ENCODE data around the gene EXOC6. TPM values are rescaled to one million over a fixed set of nuclear protein-coding genes. Genes with fewer than 3 reads are reported as not detected.

EXOC6 gene
- polyA plus RNA-seq, 1 donor from 2014 or later, result 26.3 TPM

GRCh38 chr10:93063144-93063976 is 215.0 kb downstream of the EXOC6 start:
- Histone ChIP-seq H3K9me3 (ENCODE audit: low read length) (peaks cover 29% of the 10 kb centered on the region), H3K4me3 (ENCODE audit: low read length) (no peak overlapping the region), H4K20me1 (ENCODE audit: insufficient read depth) (no peaks in the 10 kb centered on the region), H3F3A (ENCODE audit: insufficient read depth, low read length, poor library complexity, severe bottlenecking) (no peaks in the 10 kb centered on the region), H3K9me2 (ENCODE audit: insufficient read depth, low read length) (no peaks in the 10 kb centered on the region), H3K4me2 (ENCODE audit: low read length) (no peak overlapping the region), H2AFZ (ENCODE audit: low read depth, low read length) (no peak overlapping the region), H3K36me3 (ENCODE audit: insufficient read depth, low read length) (peaks cover 20% of the 10 kb centered on the region), H3K27ac (ENCODE audit: low read length) (no peak overlapping the region), H3K9ac (ENCODE audit: low read length) (no peak overlapping the region), H3K27me3 (ENCODE audit: insufficient read depth, low read depth, low read length) (peaks cover 95% of the 10 kb centered on the region), H3K79me2 (replicated peaks; ENCODE audit: insufficient read depth, low read length) (no peaks in the 10 kb centered on the region)
- TF ChIP-seq MXI1 (conservative IDR thresholded peaks at IDR 0.05; ENCODE audit: poor library complexity, severe bottlenecking) (no peak), RAD21 (conservative IDR thresholded peaks at IDR 0.05) (no peak), REST (IDR thresholded peaks at IDR 0.05; ENCODE audit: borderline replicate concordance) (no peak), SMC3 (conservative IDR thresholded peaks at IDR 0.05; ENCODE audit: poor library complexity) (no peak), TAF1 (IDR thresholded peaks at IDR 0.05; ENCODE audit: low read depth) (no peak), EP300 (conservative IDR thresholded peaks at IDR 0.05; ENCODE audit: poor library complexity, severe bottlenecking) (no peak)

GRCh38 chr10:93063977-93064660 is 215.8 kb downstream of the EXOC6 start:
- H3K9me2 ChIP-seq (ENCODE audit: insufficient read depth, low read length), result no peaks in the 10 kb centered on the region

More at GRCh38 chr10:93063977-93064660, 215.8 kb downstream of the EXOC6 start:
- Histone ChIP-seq H3K9ac (ENCODE audit: low read length) (no peak overlapping the region), H3K4me2 (ENCODE audit: low read length) (no peak overlapping the region), H2AFZ (ENCODE audit: low read depth, low read length) (no peak overlapping the region), H3K27ac (ENCODE audit: low read length) (no peak overlapping the region), H3K4me3 (ENCODE audit: low read length) (no peak overlapping the region), H3K79me2 (replicated peaks; ENCODE audit: insufficient read depth, low read length) (no peaks in the 10 kb centered on the region), H4K20me1 (ENCODE audit: insufficient read depth) (no peaks in the 10 kb centered on the region), H3K36me3 (ENCODE audit: insufficient read depth, low read length) (peaks cover 17% of the 10 kb centered on the region), H3F3A (ENCODE audit: insufficient read depth, low read length, poor library complexity, severe bottlenecking) (no peaks in the 10 kb centered on the region), H3K27me3 (ENCODE audit: insufficient read depth, low read depth, low read length) (peaks cover 99% of the 10 kb centered on the region), H3K9me3 (ENCODE audit: low read length) (peaks cover 27% of the 10 kb centered on the region)
- TF ChIP-seq CTCF (IDR thresholded peaks at IDR 0.05; ENCODE audit: poor library complexity, severe bottlenecking), result no peak
- TF ChIP-seq EP300 (conservative IDR thresholded peaks at IDR 0.05; ENCODE audit: poor library complexity, severe bottlenecking), result no peak
- no peak for TF ChIP-seq POLR2AphosphoS5 (IDR thresholded peaks at IDR 0.05)
- TF ChIP-seq TAF1 (IDR thresholded peaks at IDR 0.05; ENCODE audit: low read depth), result no peak
- no peak for TF ChIP-seq EZH2 (IDR thresholded peaks at IDR 0.05; ENCODE audit: borderline replicate concordance, insufficient read depth, low read length, poor library complexity, severe bottlenecking)
- no peak for TF ChIP-seq REST (IDR thresholded peaks at IDR 0.05; ENCODE audit: borderline replicate concordance)
- TF ChIP-seq MXI1 (conservative IDR thresholded peaks at IDR 0.05; ENCODE audit: poor library complexity, severe bottlenecking), result no peak
- no peak for TF ChIP-seq RAD21 (conservative IDR thresholded peaks at IDR 0.05)
- TF ChIP-seq SMC3 (conservative IDR thresholded peaks at IDR 0.05; ENCODE audit: poor library complexity), result no peak

Measured in neural cell (in vitro differentiated cells).